Measurements from ENCODE around the gene FHOD3.

DNA sequence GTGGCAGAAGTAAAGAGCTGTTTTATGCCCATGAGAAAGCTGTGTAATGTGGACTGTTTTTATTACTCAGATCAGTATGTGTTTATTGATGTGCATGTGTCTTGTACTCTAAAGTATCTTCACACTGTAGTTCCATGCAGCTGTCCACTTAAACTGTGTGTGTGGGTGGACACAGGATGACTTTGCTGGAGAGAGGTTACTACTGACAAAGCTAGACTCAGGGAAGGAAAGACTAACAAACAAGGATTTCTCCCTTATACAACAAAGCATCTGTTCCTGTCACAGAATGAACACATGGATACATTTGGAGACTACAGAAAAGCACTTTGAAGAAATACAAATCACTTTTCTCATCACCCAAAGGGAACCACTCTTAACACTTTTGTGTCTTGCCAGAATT is 10.0 kb downstream of the FHOD3 start:
- TF ChIP-seq POLR2AphosphoS5 (IDR thresholded peaks at IDR 0.05) (no peak), POLR2A (IDR thresholded peaks at IDR 0.05) (no peak), EP300 (IDR thresholded peaks at IDR 0.05; ENCODE audit: low read depth) (no peak)
